Activated naive CD8-positive, alpha-beta T cell treated with anti-CD3 and anti-CD28 coated beads, Interleukin-2, amount 50 U/mL, for 16 hours (primary cell): ENCODE measurements around the gene TMEM45B.
"Not testable (repeated sequence)": the region's sequence is repeated elsewhere in the genome, so short reads cannot be mapped to it uniquely, and the experiment has no call there.

Experiments
- DNase-seq: peaks from one replicate; pipeline ENCODE4 v3.0.0-alpha.2; 2020; ENCODE audit warnings: low read depth, low spot score

TMEM45B gene

DNA sequence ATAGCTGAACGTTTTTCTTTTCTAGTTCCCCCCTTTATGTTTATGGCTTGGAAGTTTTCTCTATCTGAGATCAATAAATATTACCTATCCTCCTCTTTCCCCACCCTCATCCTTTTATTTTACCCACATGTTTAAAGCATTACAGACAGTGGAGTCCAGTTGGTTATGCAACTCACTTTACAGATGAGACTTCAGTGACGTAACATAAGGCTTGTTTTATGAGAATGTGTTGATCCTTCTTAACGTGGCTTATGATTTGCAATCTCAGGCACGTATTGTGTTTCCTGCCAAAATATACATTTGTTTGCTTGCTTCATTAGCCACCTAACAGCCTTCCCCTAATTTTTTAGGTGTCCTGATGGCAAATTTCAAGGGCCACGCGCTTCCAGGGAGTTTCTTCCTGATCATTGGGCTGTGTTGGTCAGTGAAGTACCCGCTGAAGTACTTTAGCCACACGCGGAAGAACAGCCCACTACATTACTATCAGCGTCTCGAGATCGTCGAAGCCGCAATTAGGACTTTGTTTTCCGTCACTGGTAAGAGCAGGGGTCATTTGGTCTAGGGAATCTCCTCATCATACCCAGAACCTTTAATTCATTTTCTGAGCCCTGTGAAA, 36.6 kb downstream of the TMEM45B start:
- no peak for DNase-seq

DNA sequence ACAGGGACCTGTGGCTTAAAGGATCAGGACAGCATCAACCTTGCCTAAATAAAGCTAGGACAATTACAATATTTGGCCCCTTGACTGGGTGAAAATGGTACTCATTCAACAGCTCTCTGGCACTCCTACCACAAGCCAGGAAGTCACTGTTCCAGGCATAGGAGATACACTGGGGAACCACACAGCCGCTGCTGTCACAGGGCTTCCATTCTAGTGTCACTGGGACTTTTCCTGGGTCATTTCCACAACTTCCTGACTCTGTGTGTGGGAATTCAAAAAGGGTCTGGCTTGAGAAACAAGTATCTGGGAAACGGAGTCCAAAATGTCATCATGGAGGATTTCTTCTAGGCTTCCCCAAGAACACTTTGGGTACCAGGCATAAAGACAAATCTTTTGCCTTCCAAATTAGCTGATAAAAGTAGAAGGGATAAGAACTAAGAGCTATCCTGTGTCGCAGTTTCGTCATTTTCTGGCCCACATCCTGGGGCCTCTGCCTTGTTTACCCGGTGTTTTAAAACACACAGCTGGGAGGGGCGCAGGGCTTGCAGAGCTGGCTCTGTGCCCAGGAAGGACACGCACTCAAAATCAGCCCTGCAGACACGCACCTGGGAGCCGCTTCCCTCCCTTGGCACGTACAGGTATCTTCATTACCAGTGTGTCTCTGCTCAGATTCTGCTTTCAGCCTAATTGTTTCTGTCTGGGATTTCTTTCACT, 38.0 kb downstream of the TMEM45B start:
- DNase-seq, result no peak

DNA sequence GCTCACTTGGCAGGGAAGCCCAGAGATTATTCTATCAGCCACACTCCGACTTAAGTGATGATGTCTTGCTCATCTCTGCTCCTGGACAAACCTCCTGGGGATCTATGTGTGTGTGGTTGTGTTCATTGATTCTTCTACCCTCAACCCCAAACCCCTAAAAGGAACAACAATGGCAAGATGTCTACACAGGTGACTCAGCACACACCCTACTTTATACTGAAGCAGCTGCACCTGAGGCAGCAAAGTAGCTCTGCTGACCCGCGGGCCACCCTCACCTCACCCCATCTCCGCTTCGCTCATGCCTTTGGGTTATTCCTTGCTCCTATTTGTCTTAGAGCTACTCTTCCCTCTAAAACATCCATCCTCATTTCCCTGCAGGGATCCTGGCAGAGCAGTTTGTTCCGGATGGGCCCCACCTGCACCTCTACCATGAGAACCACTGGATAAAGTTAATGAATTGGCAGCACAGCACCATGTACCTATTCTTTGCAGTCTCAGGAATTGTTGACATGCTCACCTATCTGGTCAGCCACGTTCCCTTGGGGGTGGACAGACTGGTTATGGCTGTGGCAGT, 38.7 kb downstream of the TMEM45B start:
- DNase-seq, result no peak

DNA sequence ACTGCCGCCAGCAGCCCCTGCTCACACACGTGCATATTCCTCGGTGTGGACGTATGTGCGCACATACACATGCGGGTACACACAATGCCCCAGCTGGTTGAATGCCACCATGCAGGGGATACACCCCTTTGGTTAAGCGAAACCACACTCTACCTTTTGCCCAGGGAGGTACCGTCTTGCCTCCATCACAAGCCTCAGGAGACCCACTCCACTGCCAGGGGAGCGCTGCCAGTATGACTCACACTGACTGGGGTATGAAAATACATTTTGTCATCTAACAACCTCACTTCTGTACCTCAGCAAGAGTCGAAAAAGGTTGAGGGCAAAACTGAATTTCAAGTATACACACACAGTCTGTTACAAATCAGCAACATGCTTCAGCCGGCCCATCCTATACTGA, 39.4 kb downstream of the TMEM45B start:
- no peak for DNase-seq

DNA sequence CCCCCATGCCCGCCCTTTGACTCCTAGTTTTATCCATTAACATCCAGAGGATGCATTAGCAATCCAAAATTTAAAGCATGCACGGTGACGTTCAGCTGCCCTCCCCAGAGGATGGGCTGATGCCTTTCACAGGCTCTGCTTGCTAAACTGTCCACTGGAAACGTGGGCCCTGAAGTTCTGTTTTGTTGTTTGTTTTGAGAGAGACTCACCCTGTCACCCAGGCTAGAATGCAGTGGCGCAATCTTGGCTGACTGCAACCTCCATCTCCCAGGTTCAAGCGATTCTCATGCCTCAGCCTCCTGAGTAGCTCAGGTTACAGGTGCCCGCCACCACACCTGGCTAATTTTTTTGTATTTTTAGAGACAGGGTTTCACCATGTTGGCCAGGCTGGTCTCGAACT, 40.4 kb downstream of the TMEM45B start:
- DNase-seq, result no peak

DNA sequence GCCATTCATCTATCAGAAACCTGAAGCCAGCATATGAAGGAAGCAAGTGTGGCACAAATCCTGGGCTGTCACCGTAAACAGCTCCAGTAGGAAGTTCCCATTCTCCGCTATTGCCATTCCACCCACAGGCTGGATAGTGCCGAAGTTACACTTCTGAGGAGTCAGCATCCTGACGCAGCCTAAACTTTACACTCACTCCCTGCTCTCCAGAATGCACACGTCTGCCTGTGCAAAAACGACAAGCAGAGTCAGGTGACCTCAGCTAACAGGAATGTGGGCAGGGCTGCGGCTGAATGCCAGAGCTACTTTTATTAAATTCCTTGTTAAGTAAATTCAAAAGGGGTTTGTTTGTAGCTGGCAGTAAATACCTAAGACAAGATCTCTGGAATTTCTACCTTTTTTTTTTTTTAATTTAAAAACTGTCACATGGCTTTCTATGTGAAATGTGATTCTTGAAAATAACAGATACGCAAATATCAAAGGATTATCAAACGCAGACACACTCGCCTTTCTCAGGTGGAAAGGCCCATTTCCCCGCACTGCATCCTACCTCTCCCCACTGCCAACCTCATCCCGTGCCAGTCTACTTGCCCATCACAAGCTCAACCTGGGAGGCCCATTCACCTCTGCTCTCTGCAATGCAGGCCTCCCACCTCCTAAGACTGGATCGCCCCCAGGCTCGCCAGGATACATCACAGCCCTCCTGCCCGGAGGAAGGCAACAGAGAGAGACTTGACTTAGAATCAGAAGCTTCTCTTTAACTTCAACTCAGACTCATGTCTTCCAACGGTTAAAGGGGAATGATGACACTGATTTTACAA, 46.3 kb downstream of the TMEM45B start:
- DNase-seq, result no peak

GRCh38 chr11:129864811-129865210, 49.2 kb downstream of the TMEM45B start:
- DNase-seq, result no peak

DNA sequence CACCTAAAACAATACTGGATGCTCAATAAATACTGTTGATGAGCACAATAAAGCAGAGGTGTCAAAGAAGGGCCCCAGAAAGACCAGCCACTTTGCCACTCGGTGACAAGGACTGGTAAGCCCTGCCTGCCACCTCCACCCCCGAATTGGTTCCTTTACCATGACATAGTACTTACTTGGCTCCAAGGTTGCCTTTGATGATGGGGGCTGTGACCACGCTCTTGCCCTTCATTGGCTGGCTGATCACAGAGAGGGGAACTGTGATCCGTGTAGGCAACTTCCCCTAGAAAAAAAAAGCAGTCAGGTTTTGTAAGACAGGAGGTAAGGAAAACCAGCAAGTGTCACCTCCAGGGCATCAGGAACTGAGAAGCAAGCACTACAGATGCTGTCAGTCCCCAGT, 50.1 kb downstream of the TMEM45B start:
- DNase-seq, result no peak

DNA sequence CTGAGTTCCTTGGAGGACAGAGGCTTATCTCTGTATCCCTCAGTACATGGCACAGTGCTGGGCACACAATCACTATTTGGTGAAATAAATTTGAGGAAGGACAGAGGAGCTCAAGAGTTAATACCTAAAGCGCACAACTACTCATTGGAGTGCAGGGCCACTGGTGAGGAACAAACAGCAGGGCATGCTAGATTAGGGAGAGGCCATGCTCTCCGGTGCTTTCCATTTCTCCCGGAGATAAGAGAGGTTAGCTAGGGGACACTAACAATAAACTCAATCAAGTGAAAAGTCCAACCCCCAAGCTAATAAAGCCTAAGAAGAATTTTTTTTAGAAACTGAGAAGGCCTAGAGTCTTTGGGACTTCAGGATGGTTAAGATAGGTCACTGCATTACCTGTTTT, 50.7 kb downstream of the TMEM45B start:
- DNase-seq, result no peak

- DNase-seq, result not testable (repeated sequence)
Observed at GRCh38 chr11:129868626-129869025, 53.0 kb downstream of the TMEM45B start.

DNA sequence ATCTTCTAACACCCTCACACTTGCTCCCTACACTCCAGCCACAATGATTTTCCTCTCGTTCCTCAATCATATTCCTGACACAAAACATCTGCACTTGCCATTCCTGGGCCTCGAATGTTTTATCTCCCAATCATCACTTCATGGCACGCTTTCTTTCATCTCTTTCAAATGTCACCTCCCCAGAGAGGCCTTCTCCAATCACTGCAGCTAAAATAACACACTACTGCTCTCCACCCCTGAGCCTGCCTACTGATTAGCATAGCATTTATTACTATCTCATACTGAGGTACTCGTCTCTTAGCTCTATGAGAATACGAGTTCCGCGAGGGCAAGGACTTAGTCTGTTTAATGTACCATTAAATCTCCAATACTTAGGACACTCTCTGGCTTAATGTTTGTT, 56.3 kb downstream of the TMEM45B start:
- DNase-seq, result no peak

- no peak for DNase-seq
Observed at GRCh38 chr11:129880311-129880710, 64.7 kb downstream of the TMEM45B start.

DNA sequence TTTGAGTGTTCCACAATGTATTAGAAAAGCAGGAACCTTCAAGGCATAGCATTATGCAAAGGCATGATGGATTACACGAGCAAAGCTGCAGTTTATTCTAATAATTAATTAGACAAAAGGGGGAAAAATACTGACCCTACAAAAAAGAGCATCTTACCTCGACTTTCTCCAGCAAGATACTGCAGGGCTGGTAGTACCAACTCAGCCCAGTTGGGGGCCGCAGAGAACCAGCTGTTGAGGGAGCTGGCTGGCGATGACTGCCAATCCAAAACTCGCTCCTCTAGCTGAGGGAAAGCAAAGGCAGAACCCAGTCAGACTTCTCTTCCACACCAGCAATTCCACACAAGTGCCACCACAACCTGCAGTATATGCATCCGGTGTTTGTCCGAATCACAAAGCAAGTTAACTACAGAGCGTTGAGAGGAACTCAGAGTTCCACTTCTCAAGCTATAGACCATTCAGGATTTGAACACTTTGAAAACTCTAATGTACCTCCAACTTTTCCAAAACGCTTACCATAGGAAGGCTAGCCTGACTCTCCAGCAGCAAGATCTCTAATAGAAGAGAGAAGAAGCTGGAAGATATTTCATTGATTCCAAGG, 66.0 kb downstream of the TMEM45B start:
- DNase-seq, result no peak

GRCh38 chr11:129884581-129884980, 68.9 kb downstream of the TMEM45B start:
- no peak for DNase-seq

DNA sequence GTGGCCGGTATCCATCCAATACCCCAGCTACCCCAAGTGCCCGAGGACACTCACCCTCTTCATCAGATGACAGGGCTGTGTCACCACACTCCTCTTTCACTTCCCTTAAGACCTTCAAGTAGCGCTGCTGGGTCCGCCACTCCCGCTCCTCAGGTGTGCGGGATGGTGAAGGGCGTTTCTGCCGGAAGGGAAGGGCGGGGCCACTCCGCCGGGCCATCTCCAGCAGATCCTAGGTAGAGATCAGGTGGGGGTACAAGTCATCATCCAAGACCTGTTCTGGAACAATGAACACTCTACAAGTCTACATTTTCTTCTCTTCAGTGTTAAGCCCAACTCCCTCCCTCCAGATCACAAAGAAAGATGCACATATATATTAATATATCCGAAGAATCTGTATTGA, 69.7 kb downstream of the TMEM45B start:
- no peak for DNase-seq

GRCh38 chr11:129888451-129888850, 72.8 kb downstream of the TMEM45B start:
- DNase-seq, result no peak

DNA sequence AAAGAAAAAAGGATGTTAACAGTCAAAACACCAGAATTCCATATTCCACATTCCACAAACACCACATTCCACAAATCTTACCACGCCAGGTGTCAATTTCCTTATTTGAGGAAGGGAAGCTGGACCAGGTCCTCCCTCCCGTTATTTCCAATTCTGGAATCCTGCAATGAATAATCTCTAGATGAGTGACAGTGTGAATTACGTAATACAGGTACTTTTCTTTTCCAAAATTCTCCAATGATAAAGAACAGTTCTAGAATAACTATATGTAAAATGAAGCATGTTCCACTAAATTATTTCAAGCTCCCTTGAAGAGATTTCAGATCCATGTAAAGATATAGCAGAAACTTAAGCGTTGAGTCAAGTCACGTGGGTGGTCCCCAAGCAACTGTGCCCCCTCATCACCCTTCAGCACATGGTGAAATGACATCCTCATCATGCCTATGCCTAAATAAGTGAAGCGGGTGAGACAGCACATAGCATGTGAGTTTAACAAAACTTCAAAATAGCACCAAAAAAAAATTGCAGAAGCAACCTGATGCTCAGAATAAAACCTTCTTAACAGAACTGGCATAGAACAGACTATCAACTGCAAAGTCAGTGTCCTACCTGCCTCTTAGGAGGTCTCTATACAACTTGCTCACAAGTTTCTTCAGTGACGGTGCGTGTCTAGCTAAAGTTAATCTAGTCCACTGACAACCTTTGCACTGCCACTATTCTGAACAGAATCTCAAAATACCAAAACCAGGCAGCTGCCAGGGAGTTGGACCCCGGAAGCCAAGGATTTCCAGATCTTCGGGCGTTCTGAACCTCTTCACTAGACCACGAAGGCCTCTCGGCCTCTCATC, 78.9 kb downstream of the TMEM45B start:
- DNase-seq, result no peak

GRCh38 chr11:129895126-129896041, 79.7 kb downstream of the TMEM45B start, which contains the start of gene NFRKB:
Gene NFRKB, minus strand, starts transcription at chr11:129895578. Its CDS starts 2,729 bp downstream, at chr11:129892849.
- DNase-seq, result peak; percentile 67

DNA sequence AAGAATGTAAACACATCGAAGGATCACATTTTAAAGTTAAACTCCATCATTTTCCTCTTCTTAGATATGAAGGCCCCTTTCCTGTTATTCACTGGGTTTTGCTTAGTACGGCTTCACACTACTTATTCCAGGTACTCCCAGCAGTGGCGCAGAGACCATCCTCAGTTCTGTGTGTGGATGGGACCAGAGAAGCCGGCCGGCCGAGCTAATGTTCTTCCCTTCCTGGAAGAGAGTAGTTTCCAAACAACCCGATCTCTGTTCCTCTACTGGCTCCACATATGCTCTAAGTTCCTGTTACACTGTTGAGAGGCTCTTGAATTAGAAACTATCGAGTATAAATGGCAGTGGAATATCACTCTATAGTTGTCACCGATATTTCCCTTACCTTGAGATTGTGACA, 80.4 kb downstream of the TMEM45B start:
- no peak for DNase-seq

DNA sequence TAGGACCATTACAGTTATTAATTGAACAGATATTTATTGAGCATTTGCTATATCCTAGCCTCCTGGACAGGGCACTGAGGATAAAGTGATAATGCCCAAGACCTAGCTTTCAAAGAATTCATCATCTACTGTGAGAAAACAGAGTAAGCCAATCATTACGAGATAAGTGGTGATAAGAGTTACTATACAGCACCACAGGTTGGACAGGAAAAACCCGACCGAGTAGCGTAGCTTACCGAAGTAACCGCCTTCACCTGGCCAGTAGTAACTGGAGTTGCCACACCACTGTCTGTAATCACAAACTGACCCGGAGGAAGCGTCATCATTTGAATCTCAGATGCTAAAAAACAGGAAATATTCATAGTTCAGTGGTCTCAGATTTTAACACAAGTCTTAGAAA, 89.8 kb downstream of the TMEM45B start:
- no peak for DNase-seq
